ENCODE results near the gene NXPE3. TPM values are rescaled to one million over a fixed set of nuclear protein-coding genes. Genes with fewer than 3 reads are reported as not detected.

NXPE3 gene
- total and polyA plus RNA-seq, 9 donors = 8.9 to 21.9 (median 19.2) TPM

DNA sequence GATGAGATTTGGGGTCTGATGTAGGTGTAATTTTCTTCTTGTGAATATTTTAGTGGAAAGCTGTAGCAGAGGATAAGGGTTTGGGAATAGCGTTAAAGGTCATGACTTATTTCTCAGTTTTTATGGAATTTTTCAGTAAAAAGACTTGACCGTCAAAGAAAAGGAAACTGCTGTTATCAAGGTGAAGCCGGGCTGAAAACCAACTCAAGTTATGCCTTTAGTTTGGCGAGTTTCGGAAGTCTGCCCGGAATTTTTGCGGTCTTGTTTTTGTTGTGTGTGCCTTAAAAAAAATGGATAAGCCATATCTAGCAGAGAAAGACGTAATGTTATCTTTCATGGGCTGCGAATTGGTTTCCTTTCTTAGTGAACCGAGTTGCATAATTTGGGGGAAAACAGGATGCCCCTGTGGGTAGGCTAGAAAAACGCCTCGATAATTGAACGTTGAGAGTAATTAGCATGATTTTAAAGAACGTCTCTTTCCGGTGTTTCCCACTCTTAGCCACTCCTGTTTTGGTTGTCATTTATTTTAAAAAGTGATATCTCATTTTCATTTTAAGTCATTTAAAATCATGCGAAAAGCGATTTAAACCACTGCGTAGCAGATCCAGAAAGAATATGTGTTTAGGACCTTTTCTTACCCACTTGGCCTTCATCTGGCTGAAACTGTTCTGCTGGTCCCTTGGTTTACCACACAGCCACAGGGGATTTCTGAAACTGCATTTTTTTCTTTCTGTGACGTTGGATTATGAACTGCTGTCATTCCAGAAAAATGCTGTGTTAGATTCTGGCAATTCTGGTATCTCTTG lies 71.4 kb downstream of the NXPE3 start:
- Histone ChIP-seq H3K27me3 (ENCODE audit: control insufficient read depth, insufficient read depth, low read length) (no peaks in the 10 kb centered on the region), H3K4me1 (ENCODE audit: control insufficient read depth, insufficient read depth, low read length) (peaks cover 3% of the 10 kb centered on the region), H3K4me3 (ENCODE audit: low read length) (peak overlapping the region; percentile 52), H3K36me3 (ENCODE audit: control insufficient read depth, insufficient read depth, low read length) (peaks cover 26% of the 10 kb centered on the region), H3K27ac (ENCODE audit: low read length) (peak overlapping the region; percentile 76), H3K9me3 (replicated peaks; ENCODE audit: control insufficient read depth, low read depth, low read length) (no peaks in the 10 kb centered on the region)
- peak; percentile 56 for DNase-seq
- WGBS (ENCODE audit: insufficient coverage) = 3% methylated on average over 10 of the region's 19 CpGs

DNA sequence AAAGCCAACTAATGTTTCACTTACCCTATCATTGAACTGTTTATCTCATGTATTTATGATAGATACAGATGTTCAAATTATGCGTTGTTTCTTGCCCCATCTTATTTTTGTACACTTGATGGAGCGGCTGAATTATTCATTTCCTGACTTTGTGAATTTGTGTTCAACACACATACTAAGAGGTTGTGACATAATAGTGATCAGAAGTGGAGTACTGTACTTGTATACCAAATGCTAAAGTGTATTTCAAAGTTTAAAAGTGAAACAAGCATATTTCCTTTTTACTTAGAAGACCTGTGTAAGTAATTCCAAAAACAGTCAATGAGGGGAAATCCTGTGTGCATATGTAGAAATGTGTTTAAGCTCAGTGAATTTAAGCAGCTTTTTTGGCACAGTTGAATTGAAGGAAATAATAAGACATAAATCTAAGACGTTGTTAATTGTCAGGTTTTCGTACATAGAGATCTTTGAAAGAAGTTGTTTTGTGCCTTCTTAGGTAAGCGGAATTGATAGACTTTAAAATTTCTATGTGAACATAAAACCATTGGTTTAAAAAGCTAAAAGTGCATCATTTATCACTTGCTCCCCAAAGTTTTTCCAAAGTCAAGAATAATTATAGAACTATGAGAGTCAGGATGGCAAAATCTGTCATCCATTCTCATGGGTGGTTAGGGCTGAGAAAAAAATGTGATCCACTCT lies 72.2 kb downstream of the NXPE3 start:
- DNase-seq = peak; percentile 43
- Histone ChIP-seq H3K27ac (ENCODE audit: low read length) (peak overlapping the region; percentile 76), H3K36me3 (ENCODE audit: control insufficient read depth, insufficient read depth, low read length) (peaks cover 32% of the 10 kb centered on the region), H3K4me3 (ENCODE audit: low read length) (peak overlapping the region; percentile 52), H3K4me1 (ENCODE audit: control insufficient read depth, insufficient read depth, low read length) (peaks cover 3% of the 10 kb centered on the region), H3K9me3 (replicated peaks; ENCODE audit: control insufficient read depth, low read depth, low read length) (no peaks in the 10 kb centered on the region), H3K27me3 (ENCODE audit: control insufficient read depth, insufficient read depth, low read length) (no peaks in the 10 kb centered on the region)
- WGBS (ENCODE audit: insufficient coverage) = no CpG with 5 or more reads among the region's 5 CpGs

DNA sequence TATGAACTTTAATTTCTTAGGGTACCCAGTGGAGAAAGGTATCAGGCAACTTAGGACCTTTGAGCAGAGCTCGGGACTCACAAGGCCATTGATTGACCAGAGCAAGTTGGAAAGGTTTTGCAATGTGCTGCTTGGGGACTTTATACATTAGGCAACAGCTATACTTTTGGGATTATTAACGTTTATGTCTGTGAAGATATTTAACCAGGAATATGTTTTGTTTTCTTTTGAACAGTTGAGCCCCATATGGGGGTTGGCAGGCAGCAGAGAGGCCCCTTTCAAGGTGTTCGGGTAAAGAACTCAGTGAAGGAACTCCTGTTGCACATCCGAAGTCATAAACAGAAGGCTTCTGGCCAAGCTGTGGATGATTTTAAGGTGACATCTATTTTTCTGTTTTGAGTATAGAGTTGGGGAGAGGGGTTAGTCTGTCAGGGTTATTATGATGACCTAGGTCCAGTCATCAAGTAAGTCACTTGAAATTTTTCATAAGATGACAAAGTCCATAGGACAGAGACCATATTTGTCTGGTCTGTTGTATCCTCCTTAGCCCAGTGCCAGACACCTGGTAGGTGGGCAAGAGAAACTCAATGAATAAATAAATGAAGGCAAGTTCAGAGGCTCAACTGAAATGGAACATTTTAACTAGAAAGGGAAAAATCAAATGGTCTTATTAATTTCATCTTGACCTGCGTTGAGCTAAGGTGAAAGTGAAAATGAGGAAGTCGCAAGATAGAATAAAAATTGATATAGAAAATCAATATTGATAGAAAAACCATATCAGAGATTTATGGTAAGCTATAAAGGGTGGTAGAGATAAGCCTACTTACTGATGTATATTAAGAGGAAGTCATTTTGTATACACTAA lies 73.1 kb downstream of the NXPE3 start:
- DNase-seq = no peak
- H3K4me3 ChIP-seq (ENCODE audit: low read length) = peak overlapping the region; percentile 52
- H3K27ac ChIP-seq (ENCODE audit: low read length) = no peak overlapping the region
- 58% methylated on average over 4 of the region's 6 CpGs for WGBS (ENCODE audit: insufficient coverage)
- peaks cover 3% of the 10 kb centered on the region for H3K4me1 ChIP-seq (ENCODE audit: control insufficient read depth, insufficient read depth, low read length)
- H3K36me3 ChIP-seq (ENCODE audit: control insufficient read depth, insufficient read depth, low read length) = peaks cover 36% of the 10 kb centered on the region
- H3K9me3 ChIP-seq (replicated peaks; ENCODE audit: control insufficient read depth, low read depth, low read length) = no peaks in the 10 kb centered on the region
- no peaks in the 10 kb centered on the region for H3K27me3 ChIP-seq (ENCODE audit: control insufficient read depth, insufficient read depth, low read length)

DNA sequence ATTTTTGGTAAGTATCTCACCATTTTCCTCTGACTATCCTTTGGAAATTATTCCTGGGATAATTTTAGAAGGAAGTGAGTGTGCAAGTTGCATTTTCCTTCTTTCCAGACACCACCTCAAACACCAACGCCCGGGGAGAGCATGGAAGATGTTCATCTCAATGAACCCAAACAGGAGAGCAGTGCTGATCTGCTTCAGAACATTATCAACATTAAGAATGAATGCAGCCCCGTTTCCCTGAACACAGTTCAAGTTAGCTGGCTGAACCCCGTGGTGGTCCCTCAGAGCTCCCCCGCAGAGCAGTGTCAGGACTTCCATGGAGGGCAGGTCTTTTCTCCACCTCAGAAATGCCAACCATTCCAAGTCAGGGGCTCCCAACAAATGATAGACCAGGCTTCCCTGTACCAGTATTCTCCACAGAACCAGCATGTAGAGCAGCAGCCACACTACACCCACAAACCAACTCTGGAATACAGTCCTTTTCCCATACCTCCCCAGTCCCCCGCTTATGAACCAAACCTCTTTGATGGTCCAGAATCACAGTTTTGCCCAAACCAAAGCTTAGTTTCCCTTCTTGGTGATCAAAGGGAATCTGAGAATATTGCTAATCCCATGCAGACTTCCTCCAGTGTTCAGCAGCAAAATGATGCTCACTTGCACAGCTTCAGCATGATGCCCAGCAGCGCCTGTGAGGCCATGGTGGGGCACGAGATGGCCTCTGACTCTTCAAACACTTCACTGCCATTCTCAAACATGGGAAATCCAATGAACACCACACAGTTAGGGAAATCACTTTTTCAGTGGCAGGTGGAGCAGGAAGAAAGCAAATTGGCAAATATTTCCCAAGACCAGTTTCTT lies 74.2 kb downstream of the NXPE3 start:
- Histone ChIP-seq H3K4me1 (ENCODE audit: control insufficient read depth, insufficient read depth, low read length) (peaks cover 3% of the 10 kb centered on the region), H3K36me3 (ENCODE audit: control insufficient read depth, insufficient read depth, low read length) (peaks cover 41% of the 10 kb centered on the region), H3K27me3 (ENCODE audit: control insufficient read depth, insufficient read depth, low read length) (no peaks in the 10 kb centered on the region), H3K9me3 (replicated peaks; ENCODE audit: control insufficient read depth, low read depth, low read length) (no peaks in the 10 kb centered on the region), H3K4me3 (ENCODE audit: low read length) (no peak overlapping the region), H3K27ac (ENCODE audit: low read length) (no peak overlapping the region)
- WGBS (ENCODE audit: insufficient coverage) = 97% methylated on average over 5 of the region's 8 CpGs
- DNase-seq = no peak

DNA sequence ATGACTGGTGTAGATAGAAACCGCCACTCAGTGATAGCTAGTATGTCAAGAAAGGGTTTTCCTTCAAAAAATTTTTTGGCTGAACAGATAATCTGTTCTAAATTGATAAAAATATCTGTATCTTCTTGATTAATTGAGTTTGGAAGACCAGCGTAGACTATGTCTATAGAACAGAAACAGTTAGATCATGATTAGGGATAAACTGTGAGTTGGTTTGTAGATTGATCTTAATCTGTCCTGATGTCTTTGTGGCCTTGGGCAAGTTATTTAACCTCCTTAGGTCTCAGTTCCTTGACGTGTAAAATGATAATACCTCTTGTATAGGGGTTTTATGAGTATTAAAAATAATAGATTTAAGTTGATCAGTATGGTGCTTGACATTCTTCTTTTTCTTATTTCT lies 75.0 kb downstream of the NXPE3 start:
- Histone ChIP-seq H3K4me1 (ENCODE audit: control insufficient read depth, insufficient read depth, low read length) (peaks cover 2% of the 10 kb centered on the region), H3K36me3 (ENCODE audit: control insufficient read depth, insufficient read depth, low read length) (peaks cover 41% of the 10 kb centered on the region), H3K4me3 (ENCODE audit: low read length) (no peak overlapping the region), H3K27me3 (ENCODE audit: control insufficient read depth, insufficient read depth, low read length) (no peaks in the 10 kb centered on the region), H3K27ac (ENCODE audit: low read length) (no peak overlapping the region), H3K9me3 (replicated peaks; ENCODE audit: control insufficient read depth, low read depth, low read length) (no peaks in the 10 kb centered on the region)
- no peak for DNase-seq
- WGBS (ENCODE audit: insufficient coverage) = 100% methylated on average over 1 of the region's 3 CpGs

DNA sequence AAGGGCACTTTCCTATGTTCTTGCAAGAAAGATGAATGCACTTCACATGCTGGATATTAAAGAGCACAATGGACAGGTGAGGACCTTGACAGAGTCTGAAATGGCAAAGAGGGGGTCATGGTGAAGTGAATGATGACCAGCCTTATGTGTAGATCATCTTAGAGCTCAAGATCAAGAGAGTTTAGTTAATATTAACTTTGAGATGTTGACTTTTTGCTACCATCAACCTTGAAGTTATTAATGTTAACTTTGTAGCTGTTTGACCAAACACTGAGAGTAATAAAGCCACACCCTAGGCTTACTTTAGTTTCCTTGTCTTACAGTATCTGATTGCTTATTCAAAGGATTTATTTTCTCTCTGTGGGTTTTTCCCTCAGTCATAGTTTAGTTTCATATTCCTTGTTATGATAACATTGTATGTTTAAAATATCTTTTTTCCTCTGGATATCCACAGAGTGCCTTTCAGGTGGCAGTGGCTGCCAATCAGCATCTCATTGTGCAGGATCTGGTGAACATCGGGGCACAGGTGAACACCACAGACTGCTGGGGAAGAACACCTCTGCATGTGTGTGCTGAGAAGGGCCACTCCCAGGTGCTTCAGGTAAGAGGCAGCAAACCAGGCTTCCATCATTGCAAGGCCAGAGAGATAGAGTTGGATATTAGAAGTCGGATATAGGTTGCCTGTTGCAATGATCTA lies 75.7 kb downstream of the NXPE3 start:
- DNase-seq = no peak
- H3K27me3 ChIP-seq (ENCODE audit: control insufficient read depth, insufficient read depth, low read length) = no peaks in the 10 kb centered on the region
- H3K4me1 ChIP-seq (ENCODE audit: control insufficient read depth, insufficient read depth, low read length) = peaks cover 2% of the 10 kb centered on the region
- H3K9me3 ChIP-seq (replicated peaks; ENCODE audit: control insufficient read depth, low read depth, low read length) = no peaks in the 10 kb centered on the region
- H3K36me3 ChIP-seq (ENCODE audit: control insufficient read depth, insufficient read depth, low read length) = peaks cover 45% of the 10 kb centered on the region
- H3K27ac ChIP-seq (ENCODE audit: low read length) = no peak overlapping the region
- no peak overlapping the region for H3K4me3 ChIP-seq (ENCODE audit: low read length)
- 94% methylated on average over 2 of the region's 2 CpGs for WGBS (ENCODE audit: insufficient coverage)

DNA sequence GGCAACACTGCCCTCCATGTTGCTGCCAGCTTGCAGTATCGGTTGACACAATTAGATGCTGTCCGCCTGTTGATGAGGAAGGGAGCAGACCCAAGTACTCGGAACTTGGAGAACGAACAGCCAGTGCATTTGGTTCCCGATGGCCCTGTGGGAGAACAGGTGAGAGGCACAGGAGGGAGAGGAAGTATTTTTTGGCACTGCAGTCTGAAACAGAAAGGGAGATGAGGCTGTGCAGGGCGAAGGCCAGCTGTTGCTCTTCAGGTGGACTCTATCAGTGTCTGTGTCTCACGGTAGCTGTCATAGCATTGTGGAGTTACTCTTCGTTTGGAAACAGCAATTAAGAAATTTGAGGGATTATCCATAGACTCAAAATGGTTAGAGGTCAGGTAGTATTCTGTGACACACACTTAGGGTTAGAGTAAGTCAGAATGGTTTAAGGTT lies 78.3 kb downstream of the NXPE3 start:
- Histone ChIP-seq H3K27ac (ENCODE audit: low read length) (no peak overlapping the region), H3K4me1 (ENCODE audit: control insufficient read depth, insufficient read depth, low read length) (no peaks in the 10 kb centered on the region), H3K4me3 (ENCODE audit: low read length) (no peak overlapping the region), H3K27me3 (ENCODE audit: control insufficient read depth, insufficient read depth, low read length) (no peaks in the 10 kb centered on the region), H3K9me3 (replicated peaks; ENCODE audit: control insufficient read depth, low read depth, low read length) (no peaks in the 10 kb centered on the region), H3K36me3 (ENCODE audit: control insufficient read depth, insufficient read depth, low read length) (peaks cover 49% of the 10 kb centered on the region)
- WGBS (ENCODE audit: insufficient coverage) = 93% methylated on average over 8 of the region's 8 CpGs
- DNase-seq = no peak

DNA sequence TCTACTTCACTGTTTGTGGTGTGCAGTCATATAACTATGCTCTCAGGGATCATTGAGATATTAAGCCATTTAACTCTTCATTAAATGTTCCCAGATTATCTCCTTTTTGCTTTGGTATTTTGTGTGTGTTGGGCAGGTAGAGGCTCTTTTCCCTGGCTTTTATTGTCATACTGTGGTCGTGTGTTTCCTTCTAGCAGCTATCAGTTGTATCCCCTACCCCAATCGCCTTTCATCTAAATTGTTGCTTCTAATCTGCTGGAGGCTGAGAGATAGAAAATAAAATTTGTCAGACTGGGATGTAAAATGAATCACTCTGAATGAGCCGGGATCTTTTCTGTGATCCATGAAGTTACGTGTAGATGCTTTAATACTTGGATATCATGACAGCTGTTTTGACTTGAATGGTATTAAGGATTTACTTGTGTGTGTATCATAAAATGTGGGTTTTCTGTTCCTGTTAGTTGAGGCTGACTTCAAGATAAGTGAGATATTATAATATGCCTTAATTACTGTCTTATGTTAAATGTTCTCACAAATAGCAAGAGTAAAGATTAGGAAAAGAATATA lies 79.5 kb downstream of the NXPE3 start:
- H3K27ac ChIP-seq (ENCODE audit: low read length) = no peak overlapping the region
- no peaks in the 10 kb centered on the region for H3K4me1 ChIP-seq (ENCODE audit: control insufficient read depth, insufficient read depth, low read length)
- no peaks in the 10 kb centered on the region for H3K9me3 ChIP-seq (replicated peaks; ENCODE audit: control insufficient read depth, low read depth, low read length)
- H3K27me3 ChIP-seq (ENCODE audit: control insufficient read depth, insufficient read depth, low read length) = no peaks in the 10 kb centered on the region
- peaks cover 40% of the 10 kb centered on the region for H3K36me3 ChIP-seq (ENCODE audit: control insufficient read depth, insufficient read depth, low read length)
- no peak for DNase-seq
- no peak overlapping the region for H3K4me3 ChIP-seq (ENCODE audit: low read length)
- 100% methylated on average over 1 of the region's 4 CpGs for WGBS (ENCODE audit: insufficient coverage)
